GM19240 (cell line): ENCODE data around the gene NFATC2.
"Not testable (repeated sequence)": the region's sequence is repeated elsewhere in the genome, so short reads cannot be mapped to it uniquely, and the experiment has no call there.

Experiments
- DNase-seq: peaks from one replicate; pipeline ENCODE4 v3.0.0; 2011; ENCODE audit warnings: low spot score; ENCODE audit not compliant: insufficient read length

The NFATC2 gene

GRCh38 chr20:51360451-51361201 lies 181.9 kb downstream of the NFATC2 start:
- no peak for DNase-seq

DNA sequence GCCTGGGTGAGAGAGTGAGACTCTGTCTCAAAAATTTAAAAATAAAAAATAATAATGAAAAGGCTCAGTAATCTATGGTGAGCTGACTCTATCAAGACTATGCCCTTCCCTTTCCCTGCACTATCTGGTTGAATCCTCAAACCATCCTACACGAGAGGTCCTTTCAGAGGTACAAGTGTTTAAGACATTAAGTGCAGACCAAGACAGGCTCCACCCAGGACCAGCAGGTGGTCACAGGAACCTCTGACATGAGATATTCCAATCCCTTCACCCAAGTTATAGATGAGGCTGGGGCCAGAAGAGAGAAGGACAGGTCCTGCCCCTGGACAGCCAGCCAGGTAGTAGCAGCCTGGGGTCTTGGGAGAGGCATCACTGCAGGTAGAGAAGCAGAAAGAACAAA lies 182.6 kb downstream of the NFATC2 start:
- no peak for DNase-seq

GRCh38 chr20:51359401-51359800 lies 183.1 kb downstream of the NFATC2 start:
- no peak for DNase-seq

GRCh38 chr20:51358032-51358724 lies 184.3 kb downstream of the NFATC2 start:
- no peak for DNase-seq

DNA sequence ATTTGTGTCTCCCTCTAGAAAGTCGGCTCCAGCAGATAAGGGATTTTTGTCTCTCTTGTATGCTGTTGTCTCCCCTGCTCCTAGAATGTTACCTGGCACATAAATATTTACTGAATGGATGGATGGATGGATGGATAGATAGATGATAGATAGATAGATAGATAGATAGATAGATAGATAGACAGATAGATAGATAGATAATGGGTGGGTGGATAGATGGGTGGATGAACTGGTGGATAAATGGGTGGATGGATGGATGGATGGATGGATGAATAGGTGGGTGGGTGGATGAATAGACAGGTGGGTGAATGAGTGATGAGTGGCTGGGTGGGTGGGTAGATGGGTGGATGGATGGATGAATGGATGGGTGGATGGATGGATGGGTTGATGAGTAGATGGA lies 185.0 kb downstream of the NFATC2 start:
- no peak for DNase-seq

GRCh38 chr20:51356871-51357270 lies 185.6 kb downstream of the NFATC2 start:
- no peak for DNase-seq

GRCh38 chr20:51354769-51355319 lies 187.7 kb downstream of the NFATC2 start:
- no peak for DNase-seq

DNA sequence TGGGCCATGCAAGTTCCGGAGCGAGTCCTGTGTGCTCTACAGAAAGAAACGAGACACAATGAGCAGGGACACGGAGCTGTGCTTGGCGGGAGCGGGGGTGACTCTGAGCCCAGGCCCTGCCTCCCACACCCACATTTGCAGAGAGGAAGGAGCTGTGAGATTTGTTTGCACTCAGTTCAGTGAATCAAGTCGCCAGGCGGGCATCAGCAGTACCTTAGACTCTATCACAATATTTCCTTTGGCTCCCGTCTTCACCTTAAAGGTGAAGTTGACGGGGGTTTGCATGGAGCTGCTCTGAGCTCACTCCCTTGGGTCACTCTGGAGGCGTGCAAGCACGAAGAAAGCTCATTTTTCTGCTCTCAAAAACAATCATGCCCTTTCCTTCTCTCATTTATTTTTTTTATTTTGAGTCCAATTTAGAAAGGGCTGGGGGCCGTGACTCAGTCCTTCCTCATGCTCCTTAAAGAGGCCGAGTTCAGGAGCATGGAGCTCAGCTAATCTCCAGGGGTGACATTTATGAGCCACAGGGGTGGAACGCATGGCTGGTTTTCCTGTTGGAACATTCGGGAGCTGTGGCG lies 188.2 kb downstream of the NFATC2 start:
- no peak for DNase-seq

- DNase-seq: no peak
These were observed 189.0 kb downstream of the NFATC2 start for GRCh38 chr20:51353491-51353890.

DNA sequence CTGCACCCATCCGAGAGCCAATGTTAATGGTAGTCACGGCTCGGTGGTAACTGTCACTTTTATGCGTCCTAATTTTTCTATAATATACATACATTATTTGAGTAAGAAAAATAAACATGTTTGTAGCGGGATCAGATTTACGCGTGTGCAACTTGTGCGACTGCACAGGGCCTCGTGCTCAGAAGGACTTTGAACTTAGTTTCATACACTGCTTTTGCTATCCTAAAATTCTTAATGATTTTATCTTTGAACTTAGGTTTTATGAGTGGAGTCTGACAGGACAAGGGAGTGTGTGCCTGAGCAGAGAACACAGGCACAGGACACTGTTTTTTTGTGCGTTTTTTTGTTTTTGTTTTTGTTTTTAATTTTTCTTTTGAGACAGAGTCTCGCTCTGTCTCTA lies 189.7 kb downstream of the NFATC2 start:
- no peak for DNase-seq

- no peak for DNase-seq
These were observed 191.4 kb downstream of the NFATC2 start for GRCh38 chr20:51350941-51351631.

DNA sequence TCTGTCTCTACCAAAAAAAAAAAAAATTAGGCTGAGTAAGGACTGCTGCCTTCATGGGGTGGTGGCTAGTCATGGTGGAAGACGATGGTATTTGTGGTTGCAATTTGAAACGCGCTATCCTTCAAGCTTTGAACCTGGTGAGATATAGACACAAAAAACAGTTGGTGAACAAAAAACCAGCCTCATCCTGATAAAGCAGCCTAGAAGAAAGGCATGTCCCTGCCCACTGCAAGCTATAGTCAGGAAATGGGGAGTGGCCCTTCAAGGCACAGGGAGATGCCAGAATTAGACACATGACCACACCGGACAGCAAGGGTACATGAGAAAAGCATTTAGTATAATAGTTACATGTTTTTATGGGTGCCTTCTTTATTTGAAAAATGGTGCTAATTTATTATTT lies 193.6 kb downstream of the NFATC2 start:
- DNase-seq: no peak

DNA sequence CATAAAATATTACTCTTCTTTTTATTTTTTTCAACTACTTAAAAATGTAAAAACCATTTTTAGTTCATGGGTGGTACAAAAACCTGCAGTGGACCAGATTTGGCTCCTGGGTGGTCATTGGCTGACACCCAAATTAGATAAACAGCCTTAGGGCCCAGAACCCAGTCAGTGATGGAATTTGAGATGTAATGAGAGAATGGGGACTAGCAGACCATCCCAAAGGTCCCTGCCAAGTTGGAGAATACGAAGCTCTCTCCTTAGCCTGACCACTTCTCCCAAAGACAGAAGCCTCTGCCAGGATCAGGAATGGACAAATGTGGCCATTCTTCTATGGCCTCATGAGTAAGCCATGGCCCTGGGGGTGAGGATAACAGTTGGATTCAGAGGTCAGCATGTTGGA lies 194.7 kb downstream of the NFATC2 start:
- no peak for DNase-seq

DNA sequence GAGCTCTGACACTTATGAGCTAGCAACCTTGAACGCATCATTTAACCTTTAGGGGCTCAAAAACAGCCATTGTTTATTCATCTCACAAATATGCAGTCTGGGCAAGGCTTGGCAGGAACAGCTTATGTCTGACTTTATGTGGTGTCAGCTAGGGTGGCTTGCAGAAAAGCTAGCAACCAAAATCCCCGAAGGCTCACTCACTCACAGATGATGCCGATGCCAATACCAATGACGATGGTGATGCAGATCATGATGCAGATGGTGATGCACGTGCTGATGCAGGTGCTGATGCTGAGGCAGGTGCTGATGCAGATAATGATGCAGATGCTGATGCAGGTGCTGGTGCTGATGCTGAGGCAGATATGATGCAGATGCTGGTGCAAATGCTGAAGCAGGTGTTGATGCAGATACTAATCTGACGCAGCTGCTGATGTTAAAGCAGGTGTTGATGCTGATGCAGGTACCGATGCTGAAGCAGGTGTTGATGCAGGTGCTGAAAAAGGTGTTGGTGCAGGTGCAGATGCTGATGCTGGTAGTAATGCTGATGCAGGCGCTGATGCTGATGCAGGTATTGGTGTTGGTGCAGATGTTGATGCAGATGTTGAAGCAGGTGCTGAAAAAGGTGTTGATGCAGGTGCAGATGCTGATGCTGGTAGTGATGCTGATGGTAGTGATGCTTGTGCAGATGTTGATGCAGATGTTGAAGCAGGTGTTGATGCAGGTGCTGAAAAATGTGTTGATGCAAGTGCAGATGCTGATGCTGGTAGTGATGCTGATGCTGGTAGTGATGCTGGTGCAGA lies 195.6 kb downstream of the NFATC2 start:
- no peak for DNase-seq

DNA sequence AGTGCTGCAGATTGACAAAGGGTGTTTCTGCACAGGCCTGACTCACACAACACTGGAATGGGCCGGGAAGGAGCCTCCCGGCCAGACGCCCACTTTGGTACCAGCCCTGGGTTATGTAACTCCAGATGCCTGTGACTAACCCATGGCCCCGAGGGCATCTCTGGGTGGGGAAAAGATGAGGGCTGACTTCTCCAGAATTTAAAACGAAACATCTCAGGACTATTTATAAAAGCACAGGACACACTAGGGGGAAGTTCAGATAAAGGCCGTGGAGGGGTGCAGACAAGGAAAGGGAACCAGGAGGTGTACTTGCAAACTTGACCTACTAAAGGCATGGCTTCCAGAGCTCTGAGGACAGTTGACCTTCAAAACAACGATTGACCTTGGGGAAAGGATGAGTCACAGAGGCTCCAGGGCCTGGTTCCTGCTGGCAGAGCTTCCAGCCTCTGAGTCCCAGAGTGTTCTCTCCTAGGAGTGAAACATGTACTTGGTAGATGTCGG lies 196.9 kb downstream of the NFATC2 start:
- DNase-seq: no peak

GRCh38 chr20:51343802-51344201 lies 198.7 kb downstream of the NFATC2 start:
- DNase-seq: not testable (repeated sequence)

- DNase-seq: no peak
These were observed 199.8 kb downstream of the NFATC2 start for GRCh38 chr20:51342510-51343236.

DNA sequence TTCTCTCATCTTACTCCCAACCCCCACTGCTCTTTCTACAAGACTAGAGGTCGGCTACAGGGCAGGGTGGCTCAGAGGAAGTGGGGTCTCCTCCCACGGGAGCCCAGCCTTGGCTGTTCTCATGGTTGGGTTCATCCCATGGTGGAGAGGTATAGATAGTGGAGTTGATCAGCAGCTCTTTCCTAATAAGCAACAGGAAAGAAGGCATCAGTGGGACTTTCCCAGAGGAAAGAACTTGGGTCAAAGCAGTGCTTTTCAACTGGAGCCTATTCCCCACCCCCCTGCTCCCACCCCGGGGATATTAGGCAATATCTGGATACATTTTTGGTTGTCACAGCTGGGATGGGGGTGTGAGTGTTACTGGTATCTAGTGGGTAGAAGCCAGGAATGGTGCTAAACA lies 200.9 kb downstream of the NFATC2 start:
- DNase-seq: no peak

DNA sequence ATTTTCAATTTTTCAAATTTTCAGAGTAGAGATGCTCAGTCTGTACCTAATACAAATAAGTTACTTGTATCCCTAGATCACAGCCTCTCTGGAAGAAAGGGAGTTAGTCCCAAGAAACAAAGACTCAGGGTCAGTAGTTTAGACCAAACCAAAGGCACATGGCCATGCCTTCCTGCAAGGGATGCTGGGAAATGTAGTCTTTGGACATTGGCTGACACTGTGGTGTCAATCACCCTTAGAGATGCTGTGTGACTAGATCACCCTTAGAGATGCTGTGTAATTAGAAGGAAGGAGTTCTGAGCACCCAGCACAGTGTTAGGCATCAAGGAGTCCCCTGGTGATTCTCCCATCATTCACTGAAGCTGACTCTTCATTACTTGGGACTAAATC lies 202.1 kb downstream of the NFATC2 start:
- DNase-seq: peak; percentile 19
